ENCODE data around the gene ANKRD30A.
"Not testable (repeated sequence)": the region's sequence is repeated elsewhere in the genome, so short reads cannot be mapped to it uniquely, and the experiment has no call there.

The ANKRD30A gene, protein sequence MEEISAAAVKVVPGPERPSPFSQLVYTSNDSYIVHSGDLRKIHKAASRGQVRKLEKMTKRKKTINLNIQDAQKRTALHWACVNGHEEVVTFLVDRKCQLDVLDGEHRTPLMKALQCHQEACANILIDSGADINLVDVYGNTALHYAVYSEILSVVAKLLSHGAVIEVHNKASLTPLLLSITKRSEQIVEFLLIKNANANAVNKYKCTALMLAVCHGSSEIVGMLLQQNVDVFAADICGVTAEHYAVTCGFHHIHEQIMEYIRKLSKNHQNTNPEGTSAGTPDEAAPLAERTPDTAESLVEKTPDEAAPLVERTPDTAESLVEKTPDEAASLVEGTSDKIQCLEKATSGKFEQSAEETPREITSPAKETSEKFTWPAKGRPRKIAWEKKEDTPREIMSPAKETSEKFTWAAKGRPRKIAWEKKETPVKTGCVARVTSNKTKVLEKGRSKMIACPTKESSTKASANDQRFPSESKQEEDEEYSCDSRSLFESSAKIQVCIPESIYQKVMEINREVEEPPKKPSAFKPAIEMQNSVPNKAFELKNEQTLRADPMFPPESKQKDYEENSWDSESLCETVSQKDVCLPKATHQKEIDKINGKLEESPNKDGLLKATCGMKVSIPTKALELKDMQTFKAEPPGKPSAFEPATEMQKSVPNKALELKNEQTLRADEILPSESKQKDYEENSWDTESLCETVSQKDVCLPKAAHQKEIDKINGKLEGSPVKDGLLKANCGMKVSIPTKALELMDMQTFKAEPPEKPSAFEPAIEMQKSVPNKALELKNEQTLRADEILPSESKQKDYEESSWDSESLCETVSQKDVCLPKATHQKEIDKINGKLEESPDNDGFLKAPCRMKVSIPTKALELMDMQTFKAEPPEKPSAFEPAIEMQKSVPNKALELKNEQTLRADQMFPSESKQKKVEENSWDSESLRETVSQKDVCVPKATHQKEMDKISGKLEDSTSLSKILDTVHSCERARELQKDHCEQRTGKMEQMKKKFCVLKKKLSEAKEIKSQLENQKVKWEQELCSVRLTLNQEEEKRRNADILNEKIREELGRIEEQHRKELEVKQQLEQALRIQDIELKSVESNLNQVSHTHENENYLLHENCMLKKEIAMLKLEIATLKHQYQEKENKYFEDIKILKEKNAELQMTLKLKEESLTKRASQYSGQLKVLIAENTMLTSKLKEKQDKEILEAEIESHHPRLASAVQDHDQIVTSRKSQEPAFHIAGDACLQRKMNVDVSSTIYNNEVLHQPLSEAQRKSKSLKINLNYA (N-terminal part only)

DNA sequence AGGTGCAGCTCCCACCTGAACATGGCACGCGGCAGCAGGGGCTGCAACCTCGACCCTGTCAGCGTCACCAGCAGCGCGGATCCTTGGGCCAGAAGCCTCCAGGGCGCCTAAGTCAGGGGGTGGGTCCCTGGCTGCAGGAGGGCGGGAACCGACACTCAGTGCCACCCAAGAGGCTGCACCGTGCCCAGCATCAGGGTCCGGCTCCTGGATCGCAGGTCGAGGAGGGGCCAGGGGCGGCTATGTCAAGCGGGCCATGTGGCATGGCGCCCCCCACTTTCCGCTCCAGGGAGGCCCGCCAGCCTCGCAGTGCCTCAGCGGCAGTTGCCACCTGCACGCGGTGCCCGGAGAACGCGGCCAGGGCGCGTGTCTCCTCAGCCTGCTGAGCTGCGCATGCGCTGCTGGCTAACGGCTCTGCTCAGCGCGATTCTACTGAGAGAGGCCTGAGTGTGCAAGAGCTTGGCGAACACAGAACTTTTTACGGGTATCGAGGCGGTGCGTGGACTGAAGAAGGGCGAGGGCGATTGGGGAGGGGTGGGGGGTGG lies at the start of gene ANKRD30A:
TSS of gene ANKRD30A (plus strand) at position 408 of the 542 bp plus-strand sequence. CDS start 190 bp downstream, outside the sequence.
- no peak for DNase-seq

DNA sequence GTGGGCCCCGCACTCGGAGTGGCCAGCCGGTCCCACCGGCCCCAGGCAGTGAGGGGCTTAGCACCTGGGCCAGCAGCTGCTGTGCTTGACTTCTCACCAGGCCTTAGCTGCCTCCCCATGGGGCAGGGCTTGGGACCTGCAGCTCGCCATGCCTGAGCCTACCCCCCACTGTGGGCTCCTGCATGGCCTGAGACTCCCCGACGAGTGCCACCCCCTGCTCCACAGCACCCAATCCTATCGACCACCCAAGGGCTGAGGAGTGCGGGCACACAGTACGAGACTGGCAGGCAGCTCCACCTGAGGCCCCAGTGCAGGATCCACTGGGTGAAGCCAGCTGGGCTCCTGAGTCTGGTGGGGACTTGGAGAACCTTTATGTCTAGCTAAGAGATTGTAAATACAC lies 49.3 kb upstream of the ANKRD30A start:
- DNase-seq, result not testable (repeated sequence)

DNA sequence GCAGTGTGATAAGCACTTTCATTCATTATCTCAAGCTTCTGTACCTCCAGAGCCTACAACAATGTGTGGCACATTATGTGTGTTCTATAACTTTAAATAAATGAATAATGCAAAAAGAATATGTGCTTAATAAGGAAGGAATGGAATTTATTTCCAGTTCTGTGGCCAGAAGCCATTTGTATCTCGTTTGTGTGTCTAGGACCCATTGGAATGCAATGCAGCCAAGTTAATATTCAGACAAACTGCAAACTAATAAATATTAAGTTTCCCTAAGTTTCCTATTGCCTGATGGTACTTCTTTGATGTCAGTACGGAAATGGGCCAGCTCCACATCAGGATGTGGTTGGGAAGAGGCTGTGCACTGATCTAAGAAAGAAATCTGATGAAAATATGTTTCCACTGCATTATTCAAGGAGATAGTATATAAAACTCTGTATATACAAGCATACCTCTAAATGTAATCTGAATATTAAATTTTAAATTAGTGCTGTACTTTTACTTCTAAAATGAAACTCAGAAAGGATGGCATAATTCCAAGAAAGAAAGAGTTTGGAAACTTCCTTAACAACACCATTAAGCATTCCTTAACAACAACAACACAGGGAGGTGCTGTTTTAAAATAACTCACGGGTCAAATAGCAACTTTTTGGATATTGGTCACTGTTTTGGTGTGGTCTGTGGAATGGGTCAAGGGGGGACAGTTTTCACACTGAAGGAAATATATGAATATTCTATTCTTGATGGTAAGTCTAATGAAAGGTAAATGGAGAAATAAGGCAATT lies 29.4 kb upstream of the ANKRD30A start:
- DNase-seq, result no peak

DNA sequence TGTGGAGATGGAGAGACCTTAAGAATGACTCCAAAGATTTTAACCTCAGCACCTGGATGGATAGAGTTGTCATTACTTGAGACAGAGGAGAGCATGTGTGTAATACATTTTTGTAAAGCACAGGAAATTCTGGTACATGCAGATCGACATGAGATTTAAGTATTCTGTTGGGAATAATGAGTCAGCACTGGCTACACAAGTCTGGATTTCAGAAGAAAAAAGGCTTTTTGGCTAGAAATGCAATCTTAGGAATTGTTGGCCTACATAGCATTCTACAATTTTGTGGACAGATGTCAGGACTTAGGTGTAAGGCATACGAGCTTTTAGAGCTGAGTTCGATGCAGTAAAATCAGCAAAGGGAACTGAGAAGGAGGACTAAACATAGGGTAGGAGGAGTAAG lies 24.1 kb upstream of the ANKRD30A start:
- DNase-seq, result no peak

DNA sequence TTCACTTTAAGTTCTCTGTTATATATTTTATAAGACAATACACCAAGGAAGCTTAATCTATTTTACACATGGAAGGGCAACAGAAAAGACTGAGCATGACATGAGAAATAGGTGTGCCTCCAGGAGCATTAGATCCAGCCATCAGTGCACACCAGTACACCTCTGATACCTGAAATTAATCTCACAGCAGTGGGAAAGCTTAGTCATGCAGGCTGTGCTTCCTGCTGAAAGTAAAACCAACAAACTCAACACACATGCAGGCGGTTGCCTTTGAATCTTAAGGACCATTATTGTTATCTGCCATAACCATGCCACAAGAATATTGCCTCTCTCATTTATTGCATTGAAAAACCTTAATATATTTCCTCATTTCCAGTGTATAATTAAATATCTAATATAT lies 16.4 kb upstream of the ANKRD30A start:
- no peak for DNase-seq

DNA sequence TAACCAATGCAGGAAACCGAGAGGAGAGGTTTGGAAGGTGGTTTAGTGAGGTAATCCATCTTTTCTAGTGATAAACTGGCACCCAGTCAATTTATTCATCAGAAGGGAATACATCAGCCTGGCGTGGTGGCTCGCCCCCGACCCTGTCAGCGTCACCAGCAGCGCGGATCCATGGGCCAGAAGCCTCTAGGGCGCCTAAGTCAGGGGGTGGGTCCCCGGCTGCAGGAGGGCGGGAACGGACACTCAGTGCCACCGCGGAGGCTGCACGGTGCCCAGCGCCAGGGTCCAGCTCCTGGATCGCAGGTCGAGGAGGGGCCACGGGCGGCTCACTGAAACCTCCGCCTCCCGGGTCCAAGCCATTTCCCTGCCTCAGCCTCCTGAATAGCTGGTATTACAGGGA lies 866 bp upstream of the ANKRD30A start:
- no peak for DNase-seq

DNA sequence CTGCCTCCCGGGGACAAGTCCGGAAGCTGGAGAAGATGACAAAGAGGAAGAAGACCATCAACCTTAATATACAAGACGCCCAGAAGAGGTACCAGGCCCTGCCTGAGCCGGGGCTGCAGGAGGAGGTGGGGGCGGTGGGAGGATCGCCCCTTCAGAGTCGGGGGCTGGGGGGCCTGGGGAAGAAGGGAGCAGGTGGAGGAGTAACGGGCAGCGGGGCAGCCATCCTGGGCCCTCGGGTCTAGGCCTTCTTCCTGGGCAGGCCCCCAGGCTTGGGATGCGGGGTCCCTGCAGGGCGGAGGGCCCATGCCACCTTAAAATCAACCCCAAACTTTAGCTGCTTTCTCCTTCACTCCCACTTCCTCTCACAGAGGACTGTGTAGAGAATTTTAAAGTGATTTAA lies 523 bp downstream of the ANKRD30A start:
- DNase-seq, result no peak

DNA sequence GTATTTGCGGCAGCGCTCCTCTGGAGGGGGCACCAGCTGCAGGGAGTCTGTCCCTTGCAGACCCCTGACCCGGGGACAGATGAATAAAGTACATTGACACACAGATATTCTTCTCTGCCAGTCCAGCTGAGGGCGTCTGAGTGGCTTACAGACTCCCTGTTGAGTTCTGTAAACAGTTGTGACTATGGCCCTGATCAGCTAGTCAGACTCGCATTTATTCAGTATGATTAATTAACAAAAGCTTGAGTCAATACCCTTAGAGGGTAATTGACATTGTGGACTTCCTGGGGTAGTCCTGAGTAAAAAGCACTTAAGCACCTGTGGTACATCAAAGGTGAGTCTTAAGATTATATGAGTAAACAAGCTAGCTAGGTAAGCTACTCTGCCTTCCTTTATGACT lies 21.0 kb downstream of the ANKRD30A start:
- DNase-seq, result no peak

DNA sequence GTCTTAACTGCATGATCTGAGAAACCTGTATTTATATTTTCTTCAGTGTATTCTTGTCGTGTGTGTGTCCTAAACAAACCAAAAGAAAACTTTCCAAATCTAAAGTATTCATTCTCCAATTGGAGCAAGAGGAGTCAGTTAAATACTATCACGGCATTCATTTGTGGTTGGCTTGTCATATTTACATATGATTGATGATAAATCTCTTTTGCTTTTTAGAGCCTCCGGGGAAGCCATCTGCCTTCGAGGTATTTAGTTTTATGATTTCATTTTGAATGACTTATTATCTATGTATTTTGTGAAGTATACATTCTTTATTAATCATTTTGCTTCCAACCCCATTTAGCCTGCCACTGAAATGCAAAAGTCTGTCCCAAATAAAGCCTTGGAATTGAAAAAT lies 37.0 kb downstream of the ANKRD30A start:
- DNase-seq, result not testable (repeated sequence)

DNA sequence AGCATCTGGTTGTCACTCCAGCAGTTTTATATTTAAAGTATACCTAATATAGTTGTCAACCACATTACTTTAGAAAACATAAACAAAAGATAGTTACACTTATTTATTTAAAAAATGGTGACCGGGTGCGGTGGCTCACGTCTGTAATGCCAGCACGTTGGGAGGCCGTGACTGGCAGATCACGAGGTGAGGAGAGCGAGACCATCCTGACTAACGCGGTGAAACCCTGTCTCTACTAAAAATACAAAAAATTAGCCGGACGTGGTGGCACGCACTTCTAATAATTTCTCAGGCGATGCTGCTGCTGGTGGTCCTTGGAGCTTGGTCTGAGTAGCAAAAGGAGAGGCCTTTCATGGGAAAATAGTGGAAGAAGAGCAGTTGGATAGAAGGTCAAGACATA lies 46.5 kb downstream of the ANKRD30A start:
- not testable (repeated sequence) for DNase-seq

DNA sequence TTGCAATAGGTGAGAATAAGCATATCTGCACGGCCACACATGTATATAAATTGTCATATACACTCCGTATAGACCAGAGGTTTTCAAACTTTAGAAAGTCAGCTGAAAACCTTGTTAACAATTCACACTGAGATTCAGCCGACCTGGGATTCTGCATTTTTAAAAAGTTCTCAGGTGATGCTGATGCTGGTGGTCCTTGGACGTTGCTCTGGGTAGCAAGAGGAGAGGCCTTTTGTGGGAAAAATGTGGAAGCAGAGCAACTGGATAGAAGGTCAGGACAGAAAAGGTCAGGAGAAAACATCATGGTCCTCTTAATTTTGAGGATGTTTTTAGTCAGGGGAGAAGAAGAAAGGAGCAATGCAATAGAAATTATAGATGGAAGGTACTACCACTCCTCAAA lies 52.9 kb downstream of the ANKRD30A start:
- peak; percentile 0 for DNase-seq

DNA sequence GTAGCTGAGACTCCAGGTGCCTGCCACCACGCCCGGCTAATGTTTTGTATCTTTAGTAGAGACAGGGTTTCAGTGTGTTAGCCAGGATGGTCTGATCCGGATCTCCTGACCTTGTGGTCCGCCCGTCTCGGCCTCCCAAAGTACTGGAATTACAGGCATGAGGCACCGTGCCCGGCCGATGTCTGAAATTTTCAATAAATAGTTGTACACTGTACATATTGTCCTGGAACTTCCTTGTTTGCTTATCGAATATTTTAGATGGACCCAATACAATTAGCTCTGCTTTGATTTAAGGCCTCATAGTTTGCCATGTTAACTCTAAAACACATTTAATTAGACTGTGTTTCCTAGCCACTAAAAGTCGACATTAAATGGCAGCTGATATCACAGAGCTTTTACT lies 57.3 kb downstream of the ANKRD30A start:
- DNase-seq, result not testable (repeated sequence)

DNA sequence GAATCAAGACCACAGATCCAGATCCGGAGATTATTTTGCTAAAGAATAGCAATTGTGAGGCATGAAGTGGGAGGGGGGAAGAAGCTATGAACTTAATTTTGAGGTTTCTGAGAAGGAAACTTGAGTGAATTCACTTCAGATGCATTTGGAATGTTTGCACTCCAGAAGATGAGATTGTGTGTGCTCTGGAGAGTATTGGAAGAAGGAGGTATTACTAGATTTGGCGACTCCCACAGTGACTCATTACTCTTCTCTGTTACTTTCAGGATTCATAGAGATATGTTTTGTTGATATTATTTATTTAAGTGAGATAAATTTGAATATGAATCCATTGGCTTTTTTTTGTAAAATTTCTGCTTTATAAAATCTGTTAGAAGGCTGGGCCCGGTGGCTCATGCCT lies 80.7 kb downstream of the ANKRD30A start:
- no peak for DNase-seq

DNA sequence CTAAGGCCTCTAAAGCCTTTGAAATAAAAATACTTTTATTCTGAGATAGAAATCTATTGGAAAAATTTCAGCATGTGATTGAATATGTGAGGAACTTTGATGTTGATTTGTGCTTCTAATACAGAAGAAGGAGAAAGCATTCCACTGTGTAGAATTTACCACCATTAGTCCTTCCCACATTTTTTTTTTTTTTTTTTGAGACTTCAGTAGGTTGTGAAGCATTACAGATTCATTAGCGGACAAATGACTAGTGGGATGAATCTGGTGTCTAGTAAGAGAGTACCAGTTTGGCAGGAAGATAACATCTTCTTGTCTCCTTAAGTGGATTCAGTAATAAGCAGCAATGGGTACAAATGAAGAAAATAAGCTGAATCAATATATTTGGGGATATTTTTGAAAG lies 95.5 kb downstream of the ANKRD30A start:
- no peak for DNase-seq

DNA sequence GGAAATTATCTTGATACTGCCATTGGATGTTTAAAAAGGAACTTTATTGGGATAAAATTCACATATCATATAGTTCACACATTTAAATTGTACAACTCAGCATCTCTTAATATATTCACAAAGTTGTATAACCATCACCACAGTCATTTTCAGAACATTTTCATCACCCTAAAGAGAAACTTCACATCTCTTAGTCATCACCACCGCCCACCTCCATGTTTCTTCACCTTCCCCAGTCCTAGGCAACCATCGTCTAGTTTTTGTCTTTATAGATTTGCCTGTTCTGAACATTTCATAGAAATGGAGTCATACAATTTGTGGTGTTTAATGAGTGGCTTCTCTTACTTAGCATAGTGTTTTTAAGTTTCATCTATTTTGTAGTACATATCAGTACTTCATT lies 96.6 kb downstream of the ANKRD30A start:
- no peak for DNase-seq

DNA sequence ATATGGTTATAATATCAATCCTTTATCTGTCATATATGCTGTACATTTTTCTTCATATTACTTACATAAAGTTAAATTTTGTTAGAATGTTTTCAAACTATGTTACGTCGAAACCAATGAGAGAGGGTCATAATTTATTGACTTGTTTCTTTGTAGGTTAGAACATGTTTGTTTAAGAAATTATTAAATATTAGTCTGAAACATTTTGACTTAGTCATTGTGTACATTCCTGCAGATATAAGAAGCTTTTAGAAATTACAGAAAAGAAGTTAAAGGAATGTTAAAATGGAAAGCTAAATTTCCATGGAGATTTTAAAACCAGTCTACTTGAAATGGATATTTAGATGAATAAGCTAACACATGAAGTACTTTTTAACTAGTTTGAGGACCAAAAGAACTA lies 99.8 kb downstream of the ANKRD30A start:
- DNase-seq, result no peak

DNA sequence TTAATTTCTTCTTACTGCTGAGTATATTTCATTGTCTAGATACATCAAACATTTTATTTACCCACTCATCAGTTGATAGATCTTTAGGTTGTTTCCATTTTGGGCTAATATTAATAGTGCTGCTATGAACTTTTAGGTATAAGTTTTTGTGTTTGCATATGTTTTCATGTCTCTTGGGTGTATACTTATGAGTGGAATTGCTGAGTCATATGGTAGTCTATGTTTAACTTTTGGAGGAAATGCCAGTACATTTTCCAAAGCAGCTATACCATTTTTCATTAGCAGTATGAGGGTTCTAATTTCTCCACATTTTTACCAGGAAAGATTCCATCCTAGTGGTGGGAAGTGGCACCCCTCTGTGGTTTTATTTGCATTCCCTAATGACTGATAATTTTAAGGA lies 101.1 kb downstream of the ANKRD30A start:
- DNase-seq, result no peak

DNA sequence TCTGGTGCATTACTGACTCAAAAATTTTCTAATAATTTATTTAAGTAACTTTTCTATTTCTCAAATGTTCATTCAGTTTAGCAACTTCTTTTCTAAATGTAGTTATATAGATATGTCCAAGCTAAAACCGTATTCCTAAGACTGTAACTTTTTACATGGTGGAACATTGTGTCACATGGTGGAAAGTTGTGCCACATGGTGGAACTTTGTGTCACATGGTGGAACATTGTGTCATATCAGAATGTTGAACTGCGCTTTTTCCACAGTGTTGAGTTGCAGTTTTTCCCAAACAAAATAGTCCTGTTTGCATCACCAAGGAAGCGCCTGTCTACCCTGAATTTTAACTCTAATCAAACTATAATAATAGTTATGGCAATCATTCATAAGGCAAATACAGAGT lies 109.3 kb downstream of the ANKRD30A start:
- DNase-seq, result no peak

DNA sequence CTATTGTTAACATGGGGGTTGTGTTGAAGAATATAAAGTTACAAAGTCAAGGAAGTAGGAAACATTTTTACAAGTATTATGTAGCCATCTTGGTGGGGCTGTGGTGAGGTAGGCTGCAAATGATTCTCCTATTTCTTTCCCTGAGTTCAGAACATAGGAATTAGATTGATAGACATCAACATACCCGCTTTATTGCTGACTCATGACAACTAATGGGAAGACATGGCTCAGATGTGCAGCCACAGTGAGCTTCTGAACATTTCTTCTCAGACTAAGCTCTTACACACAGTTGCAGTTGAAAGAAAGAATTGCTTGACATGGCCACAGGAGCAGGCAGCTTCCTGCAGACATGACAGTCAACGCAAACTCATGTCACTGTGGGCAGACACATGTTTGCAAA lies 110.7 kb downstream of the ANKRD30A start:
- DNase-seq, result no peak

DNA sequence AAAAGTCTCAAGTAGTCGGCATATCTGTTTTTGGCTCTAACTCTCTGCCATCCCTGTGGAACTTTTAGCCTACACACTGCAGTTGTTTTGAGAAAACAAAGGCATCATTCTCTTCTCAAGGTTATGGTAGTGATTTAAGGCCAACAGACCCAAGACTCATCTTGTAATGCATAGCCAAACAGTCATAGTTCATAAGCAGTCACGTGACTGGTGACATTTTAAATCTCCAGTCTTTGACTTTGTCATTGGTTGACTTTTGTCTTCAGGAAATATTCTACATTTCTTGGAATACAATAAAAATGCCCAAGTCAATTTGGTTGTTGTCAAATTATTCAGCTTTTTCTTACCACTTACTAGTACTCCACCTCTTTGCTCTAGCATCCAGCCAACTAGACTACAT lies 114.8 kb downstream of the ANKRD30A start:
- no peak for DNase-seq

DNA sequence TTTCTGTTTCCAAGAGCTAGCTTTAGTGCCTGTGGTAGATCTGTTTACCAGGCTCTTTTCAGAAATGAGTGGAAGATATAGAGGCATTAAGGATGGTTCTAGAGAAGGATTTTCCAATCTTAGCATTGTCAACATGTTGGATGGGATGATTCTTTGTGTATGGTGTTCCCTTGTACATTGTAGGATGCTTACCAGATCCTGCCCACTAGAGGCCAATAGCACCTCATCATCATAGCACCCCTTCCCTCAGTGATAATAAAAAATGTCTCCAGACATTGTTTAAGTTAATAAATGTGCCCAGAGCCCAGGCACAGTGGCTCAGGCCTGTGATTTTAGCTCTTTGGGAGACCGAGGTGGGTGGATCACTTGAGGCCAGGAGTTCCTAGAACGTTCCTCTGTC lies 121.2 kb downstream of the ANKRD30A start:
- no peak for DNase-seq

DNA sequence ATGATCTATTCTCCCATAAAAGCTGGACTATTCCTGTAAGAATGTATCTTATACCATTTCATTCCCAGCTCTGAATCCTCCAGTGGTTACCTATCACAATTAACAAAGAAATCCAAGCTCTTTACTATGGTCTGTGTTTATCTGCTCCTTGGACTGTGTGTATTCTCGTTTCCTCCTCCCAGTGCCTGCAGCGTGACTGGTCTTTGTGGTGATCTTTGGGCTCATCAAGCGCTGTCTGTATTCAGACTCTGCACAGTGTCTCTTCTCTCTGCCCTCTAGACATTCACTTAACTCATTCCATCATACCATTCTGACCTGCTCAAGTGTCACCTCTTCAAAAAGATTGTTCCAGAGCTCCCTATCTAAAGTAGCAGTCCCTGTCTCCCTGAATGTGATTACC lies 130.4 kb downstream of the ANKRD30A start:
- not testable (repeated sequence) for DNase-seq

All from fibroblast of skin of right quadriceps (primary cell).